ENCODE results near the gene ZNF32.

GRCh38 chr10:43692051-43692825 is 43.6 kb upstream of the ZNF32 start:
- TF ChIP-seq CTCF (IDR thresholded peaks at IDR 0.05) (no peak), POLR2A (IDR thresholded peaks at IDR 0.05) (no peak)
